Subcutaneous adipose tissue (tissue), 4 donors: Measurements from ENCODE around the gene MAPK4. TPM values are rescaled to one million over a fixed set of nuclear protein-coding genes. Genes with fewer than 3 reads are reported as not detected.

ENCODE experiments used
- total RNA-seq, 4 donors: library from RNA; depleted of rRNA; stranded (reverse); fragments of >200 nt; gene quantifications; one replicate each; pipeline ENCODE4 v1.1.0, GENCODE V29; 2016
- TF ChIP-seq, protein P1 (sequence below): fragments of 450-650 bp; IDR thresholded peaks from one replicate; pipeline ENCODE4 v1.5.1; 2016; ENCODE audit warnings: low read depth, mild to moderate bottlenecking, control low read depth, antibody characterized with exemption, moderate library complexity

MAPK4 gene
- total RNA-seq, 4 donors from 2014 or later: 0.16 to 0.51 (median 0.22) TPM; not detected in 1

DNA sequence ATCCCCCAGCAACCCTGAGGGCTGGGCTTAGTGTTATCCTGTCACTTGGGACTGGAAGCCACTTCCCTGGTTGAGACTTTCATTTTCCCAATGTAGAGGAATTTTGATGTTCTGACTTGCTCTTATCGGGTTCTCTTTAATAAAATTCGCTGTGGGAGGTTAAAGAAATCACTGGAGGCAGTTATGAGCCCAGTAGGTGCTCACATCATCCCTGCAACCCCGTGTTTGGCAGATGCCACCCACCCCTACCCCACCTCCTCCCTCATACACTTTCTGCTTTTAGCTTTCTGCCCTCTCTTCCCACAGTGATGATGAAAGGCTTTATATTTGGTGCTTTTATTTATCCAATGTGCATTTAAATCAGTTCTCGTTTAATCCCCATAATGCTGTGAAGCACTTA is 106.6 kb downstream of the MAPK4 start:
- TF ChIP-seq, protein P1, sequence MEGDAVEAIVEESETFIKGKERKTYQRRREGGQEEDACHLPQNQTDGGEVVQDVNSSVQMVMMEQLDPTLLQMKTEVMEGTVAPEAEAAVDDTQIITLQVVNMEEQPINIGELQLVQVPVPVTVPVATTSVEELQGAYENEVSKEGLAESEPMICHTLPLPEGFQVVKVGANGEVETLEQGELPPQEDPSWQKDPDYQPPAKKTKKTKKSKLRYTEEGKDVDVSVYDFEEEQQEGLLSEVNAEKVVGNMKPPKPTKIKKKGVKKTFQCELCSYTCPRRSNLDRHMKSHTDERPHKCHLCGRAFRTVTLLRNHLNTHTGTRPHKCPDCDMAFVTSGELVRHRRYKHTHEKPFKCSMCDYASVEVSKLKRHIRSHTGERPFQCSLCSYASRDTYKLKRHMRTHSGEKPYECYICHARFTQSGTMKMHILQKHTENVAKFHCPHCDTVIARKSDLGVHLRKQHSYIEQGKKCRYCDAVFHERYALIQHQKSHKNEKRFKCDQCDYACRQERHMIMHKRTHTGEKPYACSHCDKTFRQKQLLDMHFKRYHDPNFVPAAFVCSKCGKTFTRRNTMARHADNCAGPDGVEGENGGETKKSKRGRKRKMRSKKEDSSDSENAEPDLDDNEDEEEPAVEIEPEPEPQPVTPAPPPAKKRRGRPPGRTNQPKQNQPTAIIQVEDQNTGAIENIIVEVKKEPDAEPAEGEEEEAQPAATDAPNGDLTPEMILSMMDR: no peak

DNA sequence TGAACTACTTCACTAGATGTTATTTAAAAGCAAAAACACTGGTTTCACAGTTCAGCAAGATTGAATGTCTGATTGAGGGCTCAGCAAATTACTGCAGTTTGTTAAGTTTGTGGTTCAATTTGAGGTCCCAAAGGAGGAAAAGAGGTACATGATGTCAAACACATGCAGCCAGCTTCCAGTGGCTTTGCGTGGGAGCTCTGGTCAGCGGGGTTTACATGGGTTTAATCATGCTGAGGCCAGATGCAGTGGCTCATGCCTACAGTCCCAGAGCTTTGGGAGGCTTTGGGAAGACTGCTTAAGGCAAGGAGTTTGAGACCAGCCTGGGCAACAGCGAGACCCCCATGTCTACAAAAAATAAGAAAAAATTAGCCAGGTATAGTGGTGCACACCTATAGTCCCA is 111.5 kb downstream of the MAPK4 start:
- TF ChIP-seq, protein P1: no peak

- TF ChIP-seq, protein P1: no peak
Measured at GRCh38 chr18:50674307-50674980, 114.6 kb downstream of the MAPK4 start.

DNA sequence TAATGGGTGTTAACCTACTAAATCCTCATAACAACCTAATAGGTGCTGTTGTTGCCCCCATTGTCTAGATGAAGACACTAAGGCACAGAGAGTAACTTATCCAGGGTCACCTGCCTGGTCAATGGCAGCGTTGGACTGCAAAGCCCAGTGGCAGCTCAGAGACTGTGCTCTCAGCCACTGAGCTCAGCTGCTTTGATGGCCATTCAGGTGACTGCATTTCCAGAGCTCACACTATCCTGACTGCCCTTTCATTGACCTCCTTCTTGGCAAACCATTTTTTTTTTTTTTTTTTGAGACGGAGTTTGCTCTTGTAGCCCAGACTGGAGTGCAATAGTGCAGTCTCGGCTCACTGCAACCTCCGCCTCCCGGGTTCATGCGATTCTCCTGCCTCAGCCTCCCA is 115.2 kb downstream of the MAPK4 start:
- TF ChIP-seq, protein P1: no peak

GRCh38 chr18:50678651-50679050 is 118.8 kb downstream of the MAPK4 start:
- TF ChIP-seq, protein P1: no peak

- TF ChIP-seq, protein P1: no peak
Measured at GRCh38 chr18:50679056-50679455, 119.2 kb downstream of the MAPK4 start.

DNA sequence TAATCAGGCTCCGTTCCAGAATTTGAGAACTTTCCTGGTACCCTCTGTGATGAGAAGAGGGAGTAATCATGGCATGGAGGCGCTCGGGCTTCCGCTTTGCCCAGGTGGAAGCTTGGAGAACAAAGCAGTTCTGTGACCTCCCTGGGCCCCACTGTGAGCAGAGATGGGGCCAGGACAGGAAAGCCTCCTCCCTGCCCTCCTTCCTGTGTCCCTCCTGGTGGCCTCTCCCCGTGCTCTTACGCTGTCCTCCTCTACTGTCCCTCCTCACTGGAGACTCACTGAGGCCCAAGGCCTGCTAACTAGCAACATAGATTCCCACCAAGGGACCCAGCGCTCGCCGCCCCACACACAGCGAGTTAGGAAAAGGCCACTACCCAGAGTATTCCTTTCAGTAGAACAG is 119.8 kb downstream of the MAPK4 start:
- TF ChIP-seq, protein P1: no peak
